A549 treated with ZK216348 at 1 μM for 4 hours (cell line): ENCODE results near the gene KLF12. TPM values are rescaled to one million over a fixed set of nuclear protein-coding genes. Genes with fewer than 3 reads are reported as not detected.

Experiments used
- total RNA-seq: library from RNA; stranded (reverse); fragments of 200-300 nt; extraction: Qiagen RNA extraction; gene quantifications from 5 replicates; pipeline ENCODE4 v1.2.3, GENCODE V29; 2022; ENCODE audit warnings: low read depth

The KLF12 gene
- 0.97 to 3.1 TPM (median 2.1 TPM) in 5 replicates for total RNA-seq

DNA sequence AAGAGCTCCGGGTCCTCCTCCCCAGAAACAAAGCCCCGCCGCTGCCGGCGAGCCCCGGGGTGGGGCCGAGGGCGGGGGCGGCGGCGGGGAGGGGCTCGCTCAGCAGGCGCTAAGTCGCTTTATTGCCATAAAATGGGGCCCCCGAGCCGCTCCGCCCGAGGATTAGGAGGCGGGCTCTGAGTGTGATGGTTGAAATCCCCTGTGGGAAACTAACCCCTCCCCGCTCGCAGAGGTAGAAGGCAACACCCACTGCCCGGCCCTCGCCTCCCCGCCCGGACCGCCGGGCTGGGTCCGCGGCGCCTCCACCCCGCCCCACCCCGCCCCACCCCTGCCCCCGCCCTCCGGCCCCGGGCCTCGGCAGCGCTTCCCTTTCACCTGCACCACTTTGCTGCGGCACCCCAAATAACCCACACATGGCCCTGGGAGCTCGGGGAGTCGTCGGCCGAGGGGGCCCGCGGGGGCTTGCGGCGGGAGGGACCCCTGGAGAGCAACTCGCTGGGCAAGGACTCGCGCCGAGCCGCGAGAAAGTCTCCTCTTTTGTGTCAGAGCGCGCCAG is at the start of gene KLF12:
Gene KLF12, minus strand, starts transcription at position 184 of the 556 bp plus-strand sequence.

